B cell (primary cell): Measurements from ENCODE around the gene IKBKG.

ENCODE experiments used
- CTCF ChIP-seq: fragments of 200-600 bp; IDR thresholded peaks from one replicate; pipeline ENCODE4 v1.8.0; 2022; ENCODE audit warnings: antibody characterized with exemption, mild to moderate bottlenecking
- EZH2 ChIP-seq: IDR thresholded peaks from 2 replicates; pipeline ENCODE4 v1.6.1; 2012; ENCODE audit warnings: borderline replicate concordance, low read depth, mild to moderate bottlenecking, moderate library complexity, low read length; ENCODE audit not compliant: insufficient read depth, poor library complexity, severe bottlenecking

- TF ChIP-seq CTCF: no peak
- TF ChIP-seq EZH2: no peak
Measured at GRCh38 chrX:154594491-154594890, 47.1 kb downstream of the IKBKG start.
